NB4 (cell line): ENCODE data around the gene CKB.

Source experiments
- POLR2A ChIP-seq: IDR thresholded peaks from 2 replicates; pipeline ENCODE4 v1.6.1; 2011; ENCODE audit warnings: mild to moderate bottlenecking; ENCODE audit not compliant: insufficient read length; ENCODE audit errors: extremely low read depth
- TF ChIP-seq, protein P1 (sequence below): IDR thresholded peaks from one replicate; pipeline ENCODE4 v1.5.1; 2012; ENCODE audit warnings: low read depth, low read length

DNA sequence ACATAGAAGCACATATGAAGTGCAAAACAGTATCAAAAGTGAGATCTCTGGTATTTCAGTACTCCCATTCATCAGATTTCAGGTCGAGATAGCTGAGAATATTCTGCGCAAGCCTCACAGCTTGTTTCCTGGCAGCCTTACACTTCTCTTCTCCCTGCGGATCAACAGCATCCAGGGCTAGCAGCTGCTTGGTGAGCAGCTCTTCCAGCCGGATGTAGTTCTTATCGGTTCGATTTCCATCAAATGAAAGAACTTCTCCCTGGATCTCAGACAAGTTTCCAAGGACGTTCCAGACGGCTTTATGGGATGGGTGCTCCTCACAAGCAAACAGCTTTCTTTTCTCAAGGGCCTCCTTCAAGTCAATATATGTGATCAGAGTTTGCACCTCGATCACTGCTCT, 37.1 kb upstream of the CKB start:
- TF ChIP-seq, protein P1, sequence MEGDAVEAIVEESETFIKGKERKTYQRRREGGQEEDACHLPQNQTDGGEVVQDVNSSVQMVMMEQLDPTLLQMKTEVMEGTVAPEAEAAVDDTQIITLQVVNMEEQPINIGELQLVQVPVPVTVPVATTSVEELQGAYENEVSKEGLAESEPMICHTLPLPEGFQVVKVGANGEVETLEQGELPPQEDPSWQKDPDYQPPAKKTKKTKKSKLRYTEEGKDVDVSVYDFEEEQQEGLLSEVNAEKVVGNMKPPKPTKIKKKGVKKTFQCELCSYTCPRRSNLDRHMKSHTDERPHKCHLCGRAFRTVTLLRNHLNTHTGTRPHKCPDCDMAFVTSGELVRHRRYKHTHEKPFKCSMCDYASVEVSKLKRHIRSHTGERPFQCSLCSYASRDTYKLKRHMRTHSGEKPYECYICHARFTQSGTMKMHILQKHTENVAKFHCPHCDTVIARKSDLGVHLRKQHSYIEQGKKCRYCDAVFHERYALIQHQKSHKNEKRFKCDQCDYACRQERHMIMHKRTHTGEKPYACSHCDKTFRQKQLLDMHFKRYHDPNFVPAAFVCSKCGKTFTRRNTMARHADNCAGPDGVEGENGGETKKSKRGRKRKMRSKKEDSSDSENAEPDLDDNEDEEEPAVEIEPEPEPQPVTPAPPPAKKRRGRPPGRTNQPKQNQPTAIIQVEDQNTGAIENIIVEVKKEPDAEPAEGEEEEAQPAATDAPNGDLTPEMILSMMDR, result no peak
- TF ChIP-seq POLR2A, result no peak
